ENCODE results near the gene LDB2.

GRCh38 chr4:16864199-16864598 lies 34.2 kb downstream of the LDB2 start:
- TF ChIP-seq CTCF (conservative IDR thresholded peaks at IDR 0.05; ENCODE audit: low read depth in 2 of 2) = no peak
- no peak for TF ChIP-seq POLR2AphosphoS5 (IDR thresholded peaks at IDR 0.05; ENCODE audit: low read depth)
- no peak for TF ChIP-seq EZH2 (IDR thresholded peaks at IDR 0.05; ENCODE audit: low read depth, unreplicated experiment)
- no peak for TF ChIP-seq JUNB (IDR thresholded peaks at IDR 0.05; ENCODE audit: unreplicated experiment)
- TF ChIP-seq EZH2phosphoT487 (IDR thresholded peaks at IDR 0.05; ENCODE audit: unreplicated experiment) = no peak
- TF ChIP-seq, protein P1, sequence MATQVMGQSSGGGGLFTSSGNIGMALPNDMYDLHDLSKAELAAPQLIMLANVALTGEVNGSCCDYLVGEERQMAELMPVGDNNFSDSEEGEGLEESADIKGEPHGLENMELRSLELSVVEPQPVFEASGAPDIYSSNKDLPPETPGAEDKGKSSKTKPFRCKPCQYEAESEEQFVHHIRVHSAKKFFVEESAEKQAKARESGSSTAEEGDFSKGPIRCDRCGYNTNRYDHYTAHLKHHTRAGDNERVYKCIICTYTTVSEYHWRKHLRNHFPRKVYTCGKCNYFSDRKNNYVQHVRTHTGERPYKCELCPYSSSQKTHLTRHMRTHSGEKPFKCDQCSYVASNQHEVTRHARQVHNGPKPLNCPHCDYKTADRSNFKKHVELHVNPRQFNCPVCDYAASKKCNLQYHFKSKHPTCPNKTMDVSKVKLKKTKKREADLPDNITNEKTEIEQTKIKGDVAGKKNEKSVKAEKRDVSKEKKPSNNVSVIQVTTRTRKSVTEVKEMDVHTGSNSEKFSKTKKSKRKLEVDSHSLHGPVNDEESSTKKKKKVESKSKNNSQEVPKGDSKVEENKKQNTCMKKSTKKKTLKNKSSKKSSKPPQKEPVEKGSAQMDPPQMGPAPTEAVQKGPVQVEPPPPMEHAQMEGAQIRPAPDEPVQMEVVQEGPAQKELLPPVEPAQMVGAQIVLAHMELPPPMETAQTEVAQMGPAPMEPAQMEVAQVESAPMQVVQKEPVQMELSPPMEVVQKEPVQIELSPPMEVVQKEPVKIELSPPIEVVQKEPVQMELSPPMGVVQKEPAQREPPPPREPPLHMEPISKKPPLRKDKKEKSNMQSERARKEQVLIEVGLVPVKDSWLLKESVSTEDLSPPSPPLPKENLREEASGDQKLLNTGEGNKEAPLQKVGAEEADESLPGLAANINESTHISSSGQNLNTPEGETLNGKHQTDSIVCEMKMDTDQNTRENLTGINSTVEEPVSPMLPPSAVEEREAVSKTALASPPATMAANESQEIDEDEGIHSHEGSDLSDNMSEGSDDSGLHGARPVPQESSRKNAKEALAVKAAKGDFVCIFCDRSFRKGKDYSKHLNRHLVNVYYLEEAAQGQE (IDR thresholded peaks at IDR 0.05; ENCODE audit: unreplicated experiment) = no peak
- no peak for TF ChIP-seq CREB1 (CRISPR knock-in tag; IDR thresholded peaks at IDR 0.05; ENCODE audit: low read depth)
- no peak for TF ChIP-seq STAT1 (IDR thresholded peaks at IDR 0.05; ENCODE audit: unreplicated experiment)
- TF ChIP-seq, protein P2, sequence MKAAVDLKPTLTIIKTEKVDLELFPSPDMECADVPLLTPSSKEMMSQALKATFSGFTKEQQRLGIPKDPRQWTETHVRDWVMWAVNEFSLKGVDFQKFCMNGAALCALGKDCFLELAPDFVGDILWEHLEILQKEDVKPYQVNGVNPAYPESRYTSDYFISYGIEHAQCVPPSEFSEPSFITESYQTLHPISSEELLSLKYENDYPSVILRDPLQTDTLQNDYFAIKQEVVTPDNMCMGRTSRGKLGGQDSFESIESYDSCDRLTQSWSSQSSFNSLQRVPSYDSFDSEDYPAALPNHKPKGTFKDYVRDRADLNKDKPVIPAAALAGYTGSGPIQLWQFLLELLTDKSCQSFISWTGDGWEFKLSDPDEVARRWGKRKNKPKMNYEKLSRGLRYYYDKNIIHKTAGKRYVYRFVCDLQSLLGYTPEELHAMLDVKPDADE (IDR thresholded peaks at IDR 0.05) = no peak
- TF ChIP-seq ZNF462 (CRISPR knock-in tag; IDR thresholded peaks at IDR 0.05) = no peak
- no peak for TF ChIP-seq ZNF114 (CRISPR knock-in tag; IDR thresholded peaks at IDR 0.05)
